HG02678 (cell line): Measurements from ENCODE around the gene VAT1.
A peak's percentile ranks its signal among the peaks of the same experiment; 100 is the strongest.
"Not testable (repeated sequence)": the region's sequence is repeated elsewhere in the genome, so short reads cannot be mapped to it uniquely, and the experiment has no call there.

Experiments
- ATAC-seq: cut with Tn5 transposase; IDR thresholded peaks from one replicate; pipeline ENCODE4 v1.9.1; 2021; ENCODE audit warnings: mild to moderate bottlenecking, moderate library complexity; ENCODE audit not compliant: unreplicated experiment

VAT1 gene

GRCh38 chr17:43021741-43022512 lies at the start of gene VAT1:
Gene VAT1, minus strand, starts transcription at chr17:43022385. Its CDS starts 63 bp downstream, at chr17:43022322.
- ATAC-seq, result peak; percentile 49

- ATAC-seq, result no peak
These were observed 48.7 kb upstream of the VAT1 start for GRCh38 chr17:43070872-43071271.

GRCh38 chr17:43070257-43070656 lies 48.1 kb upstream of the VAT1 start:
- ATAC-seq, result no peak

- no peak for ATAC-seq
These were observed 47.2 kb upstream of the VAT1 start for GRCh38 chr17:43069368-43069898.

GRCh38 chr17:43068570-43069367 lies 46.6 kb upstream of the VAT1 start:
- ATAC-seq, result no peak

GRCh38 chr17:43062984-43063638 lies 40.9 kb upstream of the VAT1 start:
- no peak for ATAC-seq

GRCh38 chr17:43056051-43056450 lies 33.9 kb upstream of the VAT1 start:
- no peak for ATAC-seq

GRCh38 chr17:43053008-43053407 lies 30.8 kb upstream of the VAT1 start:
- ATAC-seq, result not testable (repeated sequence)

GRCh38 chr17:43051969-43052368 lies 29.8 kb upstream of the VAT1 start:
- no peak for ATAC-seq

GRCh38 chr17:43044024-43044423 lies 21.8 kb upstream of the VAT1 start:
- no peak for ATAC-seq

GRCh38 chr17:43043307-43043706 lies 21.1 kb upstream of the VAT1 start:
- ATAC-seq, result no peak

GRCh38 chr17:43042025-43042628 lies 19.9 kb upstream of the VAT1 start:
- no peak for ATAC-seq

- ATAC-seq, result no peak
These were observed 18.5 kb upstream of the VAT1 start for GRCh38 chr17:43040655-43041054.

- no peak for ATAC-seq
These were observed 17.5 kb upstream of the VAT1 start for GRCh38 chr17:43039646-43040045.

GRCh38 chr17:43034894-43035293 lies 12.7 kb upstream of the VAT1 start:
- no peak for ATAC-seq

- no peak for ATAC-seq
These were observed 12.0 kb upstream of the VAT1 start for GRCh38 chr17:43033948-43034881.

- no peak for ATAC-seq
These were observed 9.5 kb upstream of the VAT1 start for GRCh38 chr17:43031666-43032065.

GRCh38 chr17:43030137-43030767 lies 8.1 kb upstream of the VAT1 start:
- ATAC-seq, result no peak

- ATAC-seq, result no peak
These were observed 6.2 kb upstream of the VAT1 start for GRCh38 chr17:43028221-43028861.
